Activated CD4-positive, alpha-beta T cell treated with anti-CD3 and anti-CD28 coated beads for 24 hours (primary cell): ENCODE data around the gene PET100.

Experiments used
- DNase-seq, 2 donors: peaks; one replicate each; pipeline ENCODE4 v3.0.0-alpha.2; 2020; ENCODE audit warnings: low read depth in 2 of 2

Gene PET100

GRCh38 chr19:7650148-7650547 lies 20.6 kb downstream of the PET100 start:
- no peak for DNase-seq

- peak; percentile 79 to 82 for DNase-seq
These were observed 22.6 kb downstream of the PET100 start for GRCh38 chr19:7652061-7652641.

- DNase-seq, result no peak
These were observed 24.8 kb downstream of the PET100 start for GRCh38 chr19:7654401-7654800.

GRCh38 chr19:7655581-7655980 lies 26.0 kb downstream of the PET100 start:
- no peak for DNase-seq

DNA sequence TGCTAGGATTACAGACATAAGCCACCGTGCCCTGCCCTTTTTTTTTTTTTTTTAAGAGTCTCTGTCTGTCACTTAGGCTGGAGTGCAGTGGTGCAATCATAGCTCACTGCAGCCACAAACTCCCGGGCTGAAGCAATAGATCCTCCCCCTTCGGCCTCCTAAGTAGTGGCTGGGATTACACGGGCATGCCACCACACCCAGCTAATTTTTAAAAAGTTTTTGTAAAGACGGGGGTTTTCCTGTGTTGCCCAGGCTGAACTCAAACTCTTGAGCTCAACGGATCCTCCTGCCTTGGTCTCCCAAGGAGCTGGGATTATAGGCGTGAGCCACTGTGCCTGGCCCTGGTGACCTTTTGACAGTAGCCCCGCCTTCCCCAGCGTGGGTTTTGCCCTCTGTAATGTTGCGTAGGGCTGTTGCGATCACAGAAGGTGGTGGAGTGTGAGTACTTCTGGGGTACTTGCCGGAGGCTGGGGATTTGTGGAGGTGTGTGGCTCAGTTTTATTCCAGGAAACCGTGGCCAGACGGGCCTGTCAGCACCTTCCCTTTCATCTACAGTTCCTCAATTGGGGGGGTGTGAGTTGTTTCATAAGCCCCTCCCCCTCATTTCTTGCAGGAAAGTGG lies 27.6 kb downstream of the PET100 start:
- no peak for DNase-seq

DNA sequence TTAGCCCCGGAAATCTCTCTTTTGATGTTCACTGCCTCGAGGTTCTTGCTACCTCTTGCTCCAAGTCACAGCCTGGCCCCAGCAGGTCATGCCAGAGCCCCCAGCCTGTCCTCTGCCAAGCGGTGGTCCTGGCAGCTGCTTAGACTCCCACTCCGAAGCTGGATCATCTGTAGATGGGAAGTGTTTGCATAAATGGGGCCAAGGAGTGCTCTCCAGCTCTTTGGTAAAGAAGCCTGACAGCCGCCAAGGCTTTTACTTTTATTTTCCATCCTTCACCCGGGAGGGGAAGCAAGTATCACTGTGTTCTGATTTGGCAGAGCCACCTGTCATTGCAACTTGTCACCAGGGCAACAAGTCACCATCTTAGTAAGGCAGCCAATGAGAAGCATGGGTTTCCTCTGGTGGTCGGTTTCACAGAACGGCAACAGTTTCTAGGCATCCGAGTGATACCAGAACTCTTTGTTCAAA lies 28.7 kb downstream of the PET100 start:
- DNase-seq, result no peak

DNA sequence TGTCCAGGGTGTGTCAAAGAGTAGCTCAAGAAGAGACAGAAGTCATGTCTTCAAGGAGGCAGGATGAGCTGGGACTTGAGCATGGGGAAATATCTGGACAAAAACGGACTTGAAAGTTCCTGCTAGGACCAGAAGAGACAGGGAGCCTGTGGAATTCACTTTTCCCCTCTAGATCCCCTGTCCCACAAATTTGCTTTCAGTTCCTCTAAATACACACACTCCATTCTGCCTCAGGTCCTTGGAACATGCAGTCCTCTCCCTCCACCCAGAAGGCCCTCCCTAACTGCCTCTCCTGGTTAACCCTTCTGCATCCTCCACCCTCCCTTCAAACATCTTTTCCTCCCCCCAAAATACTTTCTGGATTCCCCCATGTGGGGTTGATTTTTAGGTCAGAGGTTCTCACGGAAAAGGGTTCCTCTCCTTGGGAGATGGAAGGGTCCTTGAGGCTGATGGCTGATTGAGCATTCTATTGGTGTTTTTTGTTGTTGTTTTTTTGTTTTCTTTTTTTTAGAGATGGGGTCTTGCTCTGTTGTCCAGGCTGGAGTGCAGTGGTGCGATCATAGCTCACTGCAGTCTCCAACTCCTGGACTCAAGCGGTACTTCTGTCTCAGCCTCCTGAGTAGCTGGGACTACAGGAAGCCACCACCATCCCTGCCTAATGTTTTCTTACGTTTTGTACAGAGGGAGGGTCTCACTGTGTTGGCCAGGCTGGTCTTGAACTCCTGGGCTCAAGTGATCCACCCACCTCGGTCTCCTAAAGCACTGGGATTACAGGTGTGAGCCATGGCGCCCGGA lies 32.3 kb downstream of the PET100 start:
- no peak for DNase-seq

DNA sequence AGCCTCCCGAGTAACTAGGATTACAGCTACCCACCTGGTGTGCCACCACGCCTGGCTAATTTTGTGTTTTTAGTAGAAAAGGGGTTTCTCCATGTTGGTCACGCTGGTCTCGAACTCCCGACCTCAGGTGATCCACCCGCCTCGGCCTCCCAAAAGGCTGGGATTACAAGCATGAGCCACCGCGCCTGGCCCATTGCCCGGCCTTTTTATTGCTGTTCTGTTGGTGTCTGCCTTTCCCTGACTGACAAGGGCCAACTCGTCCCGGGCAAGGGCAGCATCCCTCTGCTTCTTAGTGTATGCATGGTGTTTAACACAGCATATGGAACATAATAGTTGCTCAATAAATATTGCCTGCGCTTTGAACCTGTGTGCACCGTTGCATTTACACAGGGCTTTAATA lies 33.1 kb downstream of the PET100 start:
- no peak for DNase-seq

- no peak for DNase-seq
These were observed 34.1 kb downstream of the PET100 start for GRCh38 chr19:7663706-7664105.

- no peak for DNase-seq
These were observed 35.5 kb downstream of the PET100 start for GRCh38 chr19:7665076-7665475.

GRCh38 chr19:7668842-7669241 lies 39.2 kb downstream of the PET100 start, which contains the start of gene RETN:
RETN (plus strand) TSS chr19:7669049; CDS start chr19:7669327, 278 bp downstream.
- no peak for DNase-seq

GRCh38 chr19:7669641-7670040 lies 40.0 kb downstream of the PET100 start:
- no peak for DNase-seq

DNA sequence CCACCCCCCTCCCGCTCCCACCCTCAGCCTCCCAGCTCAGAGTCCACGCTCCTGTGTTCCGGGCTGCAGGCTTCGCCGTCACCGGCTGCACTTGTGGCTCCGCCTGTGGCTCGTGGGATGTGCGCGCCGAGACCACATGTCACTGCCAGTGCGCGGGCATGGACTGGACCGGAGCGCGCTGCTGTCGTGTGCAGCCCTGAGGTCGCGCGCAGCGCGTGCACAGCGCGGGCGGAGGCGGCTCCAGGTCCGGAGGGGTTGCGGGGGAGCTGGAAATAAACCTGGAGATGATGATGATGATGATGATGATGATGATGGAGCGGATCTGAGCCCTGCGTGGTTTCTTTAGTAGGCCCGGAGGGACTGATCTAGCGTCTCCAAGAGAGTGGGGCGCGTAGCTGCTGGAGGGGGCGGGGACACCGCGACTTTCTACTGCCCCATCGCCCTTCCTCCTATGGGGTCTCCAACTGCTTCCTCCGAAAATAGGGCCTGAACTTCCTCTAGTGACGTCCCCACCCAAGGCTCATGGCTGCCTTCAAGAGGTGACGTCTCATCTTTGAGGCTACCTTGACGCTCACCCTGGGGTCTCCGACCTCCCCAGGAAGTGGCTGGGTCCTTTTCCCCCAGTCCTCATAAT lies 40.7 kb downstream of the PET100 start:
- DNase-seq, result peak in 1 of 2 donors; percentile 19

- no peak for DNase-seq
These were observed 41.2 kb downstream of the PET100 start for GRCh38 chr19:7670790-7671189.

DNA sequence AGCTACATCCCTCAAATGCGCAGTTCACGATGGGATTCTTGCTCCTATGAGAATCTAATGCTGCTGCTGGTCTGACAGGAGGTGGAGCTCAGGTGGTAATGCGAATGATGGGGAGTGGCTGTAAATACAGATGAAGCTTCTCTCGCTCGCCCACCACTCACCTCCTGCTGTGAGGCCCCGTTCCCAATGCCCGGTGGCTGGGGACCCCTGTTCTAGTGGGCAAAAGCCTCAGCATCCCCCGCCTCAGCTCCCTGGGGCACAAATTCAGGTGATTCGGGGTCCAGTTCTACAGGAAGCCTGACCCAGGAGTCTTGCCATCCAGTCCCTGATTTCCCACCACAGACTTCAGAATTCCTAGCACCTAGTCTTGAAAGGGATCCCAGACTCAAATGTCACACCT lies 42.9 kb downstream of the PET100 start:
- DNase-seq, result no peak

GRCh38 chr19:7674010-7675005 lies 44.7 kb downstream of the PET100 start:
- no peak for DNase-seq

- DNase-seq, result no peak
These were observed 46.8 kb downstream of the PET100 start for GRCh38 chr19:7676376-7676775.

- no peak for DNase-seq
These were observed 47.3 kb downstream of the PET100 start, which contains the start of gene MCEMP1 for GRCh38 chr19:7676854-7677253. MCEMP1 (plus strand) TSS chr19:7677090; CDS start chr19:7677121, 31 bp downstream.

DNA sequence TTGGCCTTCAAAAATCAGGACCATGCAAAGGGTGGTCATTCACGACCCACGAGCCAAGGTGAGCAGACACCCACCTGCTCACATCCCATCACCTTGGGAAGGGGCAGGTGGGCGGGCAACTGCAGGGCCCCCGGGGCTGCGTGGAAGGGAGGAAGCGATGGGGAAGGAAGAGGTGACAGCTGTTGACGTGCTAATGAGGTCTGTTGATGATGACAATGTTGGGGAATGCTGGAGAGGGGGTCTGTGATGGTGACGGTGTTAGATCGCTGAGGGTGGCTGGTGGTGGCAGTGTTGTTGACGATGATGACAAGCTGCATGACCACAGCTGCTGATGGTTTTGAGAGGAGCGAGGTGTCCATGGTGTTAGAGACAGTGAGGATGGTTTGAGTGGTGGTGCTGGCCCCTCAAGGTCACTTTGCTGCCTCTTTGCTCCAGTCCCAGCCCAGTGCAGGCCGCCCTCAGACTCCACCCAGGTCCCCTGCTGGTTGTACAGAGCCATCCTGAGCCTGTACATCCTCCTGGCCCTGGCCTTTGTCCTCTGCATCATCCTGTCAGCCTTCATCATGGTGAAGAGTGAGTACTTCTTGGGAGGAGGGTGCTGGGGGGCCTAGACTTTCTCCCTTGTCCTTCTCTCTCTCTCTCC lies 48.2 kb downstream of the PET100 start:
- no peak for DNase-seq

- peak; percentile 39 to 47 for DNase-seq
These were observed 49.6 kb downstream of the PET100 start for GRCh38 chr19:7678971-7679751.
